ENCODE measurements around the gene EPYC.

EPYC gene

DNA sequence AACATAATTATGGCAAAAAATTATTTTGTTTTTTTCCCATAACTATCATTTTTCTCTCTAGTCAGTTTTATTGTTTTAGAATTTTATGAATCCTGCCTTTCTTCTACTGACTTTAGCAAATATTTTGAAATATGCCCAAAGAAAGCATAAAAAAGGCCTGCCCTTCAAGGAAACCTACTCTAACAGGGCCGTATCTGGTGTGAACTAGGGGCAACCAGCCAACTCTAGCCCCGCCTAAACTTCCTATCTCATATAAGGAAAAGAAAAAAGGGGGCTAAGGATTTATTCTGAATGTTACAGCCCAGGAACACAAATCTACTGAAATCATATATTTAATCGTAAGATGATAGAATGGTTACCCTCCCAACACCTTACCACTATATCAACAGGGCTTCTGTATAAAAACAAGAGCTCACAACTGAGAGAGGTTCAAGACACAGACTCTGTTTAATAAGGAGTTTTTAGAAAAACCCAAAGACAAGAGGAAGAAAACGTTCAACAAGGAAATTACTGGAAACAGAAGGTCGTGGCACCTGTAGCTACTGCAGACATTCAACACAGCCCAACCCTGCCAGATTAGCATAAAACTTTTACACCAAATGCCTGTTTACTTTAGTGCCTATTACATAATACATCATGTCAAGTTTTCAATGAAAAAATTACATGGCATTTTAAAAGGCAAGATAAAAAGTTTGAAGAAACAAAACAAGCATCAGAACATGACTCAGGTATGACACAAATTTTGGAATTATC lies 12.9 kb upstream of the EPYC start:
- Histone ChIP-seq H3K27me3 (ENCODE audit: control insufficient read depth, insufficient read depth, low read length) (no peaks in the 10 kb centered on the region), H3K9ac (ENCODE audit: low read length) (no peak overlapping the region), H3K4me1 (ENCODE audit: control insufficient read depth, low read depth, low read length) (no peaks in the 10 kb centered on the region), H3K4me3 (ENCODE audit: low read length) (no peak overlapping the region), H3K9me3 (ENCODE audit: control insufficient read depth, low read depth, low read length) (no peaks in the 10 kb centered on the region), H3K36me3 (ENCODE audit: control insufficient read depth, low read depth, low read length) (no peaks in the 10 kb centered on the region), H3K27ac (ENCODE audit: low read length) (no peak overlapping the region)

DNA sequence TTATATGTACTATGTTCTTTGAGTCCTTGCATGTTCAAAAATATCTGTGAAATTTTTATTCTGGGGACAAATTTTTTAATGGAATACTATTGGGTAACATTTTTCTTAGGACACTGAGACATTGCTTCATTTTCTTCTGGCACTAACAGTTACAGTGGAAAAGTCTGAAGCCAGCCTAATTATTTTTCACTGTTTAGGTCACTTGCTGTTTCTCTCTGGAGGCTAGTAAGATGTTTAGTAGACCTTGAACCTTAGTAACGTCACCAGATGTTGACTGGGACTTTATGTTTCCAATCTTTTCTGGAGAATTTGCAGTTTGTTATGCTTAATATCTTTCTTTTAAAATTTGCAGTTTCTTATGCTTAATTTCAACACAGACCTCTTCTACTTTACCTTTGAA lies 12.3 kb upstream of the EPYC start:
- Histone ChIP-seq H3K4me1 (ENCODE audit: control insufficient read depth, low read depth, low read length) (no peaks in the 10 kb centered on the region), H3K27ac (ENCODE audit: low read length) (no peak overlapping the region), H3K9ac (ENCODE audit: low read length) (no peak overlapping the region), H3K27me3 (ENCODE audit: control insufficient read depth, insufficient read depth, low read length) (no peaks in the 10 kb centered on the region), H3K36me3 (ENCODE audit: control insufficient read depth, low read depth, low read length) (no peaks in the 10 kb centered on the region), H3K4me3 (ENCODE audit: low read length) (no peak overlapping the region), H3K9me3 (ENCODE audit: control insufficient read depth, low read depth, low read length) (no peaks in the 10 kb centered on the region)

DNA sequence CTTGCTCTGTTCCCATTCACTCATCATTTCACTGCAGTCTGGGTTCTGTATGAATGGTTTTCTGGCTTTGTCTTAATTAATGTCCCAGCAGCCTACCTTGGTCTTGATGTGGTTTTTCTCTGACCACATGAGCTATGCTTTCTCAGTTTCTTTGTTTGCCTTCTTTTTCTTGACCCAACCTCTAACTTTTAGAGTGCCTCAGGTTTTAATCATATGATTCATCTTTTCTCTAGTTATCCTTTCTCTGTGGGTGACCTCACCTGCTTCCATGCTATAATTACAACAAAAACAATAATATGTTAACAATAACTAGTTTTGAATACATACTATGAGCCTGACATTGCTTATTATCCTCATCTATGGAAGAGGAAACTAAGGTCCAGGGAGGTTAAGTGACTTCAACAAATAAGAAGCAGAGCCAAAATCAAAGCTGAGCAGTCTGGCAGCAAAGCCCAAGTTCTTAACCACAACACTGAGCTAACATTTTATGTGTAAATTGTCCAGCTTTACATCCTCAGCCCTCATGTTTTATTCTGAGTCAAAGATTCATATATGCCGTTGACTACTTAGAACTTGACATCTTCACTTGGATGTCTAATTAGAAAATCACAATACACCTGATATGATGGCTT lies 4.7 kb upstream of the EPYC start:
- Histone ChIP-seq H3K9me3 (ENCODE audit: control insufficient read depth, low read depth, low read length) (no peaks in the 10 kb centered on the region), H3K4me1 (ENCODE audit: control insufficient read depth, low read depth, low read length) (no peaks in the 10 kb centered on the region), H3K9ac (ENCODE audit: low read length) (no peak overlapping the region), H3K27ac (ENCODE audit: low read length) (no peak overlapping the region), H3K36me3 (ENCODE audit: control insufficient read depth, low read depth, low read length) (no peaks in the 10 kb centered on the region), H3K4me3 (ENCODE audit: low read length) (no peak overlapping the region), H3K27me3 (ENCODE audit: control insufficient read depth, insufficient read depth, low read length) (no peaks in the 10 kb centered on the region)

DNA sequence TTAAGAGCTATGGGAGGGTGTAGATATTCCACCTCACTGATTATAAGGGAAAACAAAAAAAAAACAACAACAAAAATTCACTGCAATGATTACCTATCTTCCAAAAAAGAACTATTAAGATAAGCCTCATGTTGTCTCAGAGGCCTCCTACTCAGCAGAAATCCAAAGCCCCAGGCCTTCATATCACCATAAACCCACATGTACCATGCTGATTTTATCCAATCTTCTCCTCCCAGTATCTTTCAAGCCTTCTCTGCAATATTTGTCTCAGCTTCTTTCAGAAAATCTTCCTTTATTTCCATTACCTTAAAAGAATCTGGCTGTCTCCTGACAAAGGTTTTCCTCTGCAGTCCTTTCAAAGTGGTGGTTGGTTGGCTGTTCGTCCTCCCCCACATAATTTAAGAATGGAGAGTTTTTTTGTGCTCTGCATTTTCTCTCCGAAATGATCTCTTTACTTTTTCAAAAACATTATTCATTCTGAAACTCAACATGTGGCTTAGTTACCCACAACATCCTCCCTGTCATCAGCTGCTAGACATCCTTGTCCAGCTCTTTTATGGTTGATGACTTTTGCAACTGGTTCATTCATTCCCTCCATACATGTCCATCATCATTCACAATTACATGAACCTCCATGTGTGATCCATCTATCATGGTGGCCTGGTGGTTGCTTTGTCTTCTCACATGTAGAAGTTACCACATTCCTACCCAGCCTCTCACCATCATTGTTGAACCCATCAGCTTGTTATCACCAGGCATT lies 2.9 kb upstream of the EPYC start:
- Histone ChIP-seq H3K4me1 (ENCODE audit: control insufficient read depth, low read depth, low read length) (no peaks in the 10 kb centered on the region), H3K9ac (ENCODE audit: low read length) (no peak overlapping the region), H3K36me3 (ENCODE audit: control insufficient read depth, low read depth, low read length) (no peaks in the 10 kb centered on the region), H3K27ac (ENCODE audit: low read length) (no peak overlapping the region), H3K9me3 (ENCODE audit: control insufficient read depth, low read depth, low read length) (no peaks in the 10 kb centered on the region), H3K27me3 (ENCODE audit: control insufficient read depth, insufficient read depth, low read length) (no peaks in the 10 kb centered on the region), H3K4me3 (ENCODE audit: low read length) (no peak overlapping the region)

DNA sequence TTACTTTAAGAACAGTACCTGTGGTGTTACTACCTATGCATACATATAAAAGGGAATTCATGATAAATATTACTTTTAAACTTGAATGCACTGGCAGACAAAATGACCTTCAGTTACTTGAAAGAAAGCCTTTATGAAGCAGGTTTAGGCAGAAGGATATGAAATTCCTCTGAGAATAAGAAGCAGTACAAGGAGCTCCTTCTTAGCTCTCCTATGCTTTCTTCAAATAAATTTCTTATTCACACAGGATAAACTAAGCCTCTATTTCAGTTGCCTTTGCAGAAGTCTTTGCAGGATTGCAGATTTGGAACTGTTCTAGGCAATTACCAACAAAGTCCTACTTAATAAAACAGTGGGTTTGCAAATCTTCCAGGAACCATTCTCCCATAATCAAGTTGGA lies 1.0 kb downstream of the EPYC start:
- H3K27ac ChIP-seq (ENCODE audit: low read length): no peak overlapping the region
- H3K27me3 ChIP-seq (ENCODE audit: control insufficient read depth, insufficient read depth, low read length): no peaks in the 10 kb centered on the region
- no peak overlapping the region for H3K9ac ChIP-seq (ENCODE audit: low read length)
- no peaks in the 10 kb centered on the region for H3K36me3 ChIP-seq (ENCODE audit: control insufficient read depth, low read depth, low read length)
- H3K4me1 ChIP-seq (ENCODE audit: control insufficient read depth, low read depth, low read length): no peaks in the 10 kb centered on the region
- no peaks in the 10 kb centered on the region for H3K9me3 ChIP-seq (ENCODE audit: control insufficient read depth, low read depth, low read length)
- no peak overlapping the region for H3K4me3 ChIP-seq (ENCODE audit: low read length)

DNA sequence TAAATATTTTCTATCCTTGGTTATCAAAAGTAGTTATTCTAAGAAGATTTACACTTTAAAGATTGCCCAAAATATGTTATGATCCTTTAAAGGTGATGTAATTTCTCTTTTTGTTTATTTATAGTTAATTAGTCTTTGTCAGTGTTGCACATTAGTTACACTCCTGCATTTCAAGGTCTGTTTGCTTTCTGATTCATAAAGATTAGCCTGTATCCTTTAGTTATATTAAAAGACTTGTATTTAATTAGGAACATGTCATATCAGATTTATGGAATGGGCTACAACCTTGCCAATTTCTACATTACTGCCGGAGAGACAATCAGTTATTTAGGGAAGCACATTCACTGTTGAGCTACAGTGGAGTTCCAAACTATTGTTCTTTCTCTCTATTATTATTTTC lies 3.5 kb downstream of the EPYC start:
- Histone ChIP-seq H3K27me3 (ENCODE audit: control insufficient read depth, insufficient read depth, low read length) (no peaks in the 10 kb centered on the region), H3K27ac (ENCODE audit: low read length) (no peak overlapping the region), H3K9me3 (ENCODE audit: control insufficient read depth, low read depth, low read length) (no peaks in the 10 kb centered on the region), H3K9ac (ENCODE audit: low read length) (no peak overlapping the region), H3K4me1 (ENCODE audit: control insufficient read depth, low read depth, low read length) (no peaks in the 10 kb centered on the region), H3K36me3 (ENCODE audit: control insufficient read depth, low read depth, low read length) (no peaks in the 10 kb centered on the region), H3K4me3 (ENCODE audit: low read length) (no peak overlapping the region)

DNA sequence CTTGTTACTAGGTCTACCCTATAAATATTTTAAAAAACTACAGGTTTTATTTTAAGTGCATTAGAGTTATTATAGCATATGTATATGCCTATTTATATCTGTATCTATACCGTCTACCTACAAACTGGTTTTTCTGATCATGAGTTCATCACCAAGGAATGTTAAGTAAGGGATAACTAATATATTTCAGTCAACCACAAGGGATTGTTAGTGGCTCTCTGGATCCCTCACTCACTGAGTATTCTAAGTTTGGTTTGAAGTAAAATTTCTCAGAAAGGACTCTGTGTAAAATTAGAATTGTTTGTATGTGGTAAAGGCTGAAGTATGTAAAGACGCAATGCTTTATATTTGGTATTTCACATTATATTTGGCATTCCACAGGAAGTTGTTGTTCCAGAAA lies 4.8 kb downstream of the EPYC start:
- no peaks in the 10 kb centered on the region for H3K9me3 ChIP-seq (ENCODE audit: control insufficient read depth, low read depth, low read length)
- H3K27me3 ChIP-seq (ENCODE audit: control insufficient read depth, insufficient read depth, low read length): no peaks in the 10 kb centered on the region
- no peak overlapping the region for H3K4me3 ChIP-seq (ENCODE audit: low read length)
- H3K4me1 ChIP-seq (ENCODE audit: control insufficient read depth, low read depth, low read length): no peaks in the 10 kb centered on the region
- H3K36me3 ChIP-seq (ENCODE audit: control insufficient read depth, low read depth, low read length): no peaks in the 10 kb centered on the region
- no peak overlapping the region for H3K9ac ChIP-seq (ENCODE audit: low read length)
- H3K27ac ChIP-seq (ENCODE audit: low read length): no peak overlapping the region

DNA sequence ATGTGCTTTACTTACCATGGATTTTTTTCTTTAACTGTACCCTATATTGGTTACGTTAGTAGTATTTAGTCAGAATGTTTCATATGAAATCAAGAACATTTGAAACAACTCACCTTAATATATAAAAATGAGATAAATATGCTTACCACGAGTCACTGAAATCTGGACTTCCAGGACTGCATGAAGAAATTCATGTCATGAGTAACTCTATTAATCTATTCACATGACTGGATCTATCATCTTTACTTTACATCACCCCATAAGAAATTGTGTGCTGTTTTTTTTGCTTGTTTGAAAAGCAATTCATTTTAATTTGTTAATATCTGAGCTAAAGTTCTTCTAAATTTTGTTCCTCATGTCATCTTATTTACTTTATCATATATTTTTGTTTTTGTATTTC lies 5.2 kb downstream of the EPYC start:
- H3K36me3 ChIP-seq (ENCODE audit: control insufficient read depth, low read depth, low read length): no peaks in the 10 kb centered on the region
- H3K9ac ChIP-seq (ENCODE audit: low read length): no peak overlapping the region
- H3K9me3 ChIP-seq (ENCODE audit: control insufficient read depth, low read depth, low read length): no peaks in the 10 kb centered on the region
- no peaks in the 10 kb centered on the region for H3K27me3 ChIP-seq (ENCODE audit: control insufficient read depth, insufficient read depth, low read length)
- H3K4me1 ChIP-seq (ENCODE audit: control insufficient read depth, low read depth, low read length): no peaks in the 10 kb centered on the region
- H3K4me3 ChIP-seq (ENCODE audit: low read length): no peak overlapping the region
- H3K27ac ChIP-seq (ENCODE audit: low read length): no peak overlapping the region

DNA sequence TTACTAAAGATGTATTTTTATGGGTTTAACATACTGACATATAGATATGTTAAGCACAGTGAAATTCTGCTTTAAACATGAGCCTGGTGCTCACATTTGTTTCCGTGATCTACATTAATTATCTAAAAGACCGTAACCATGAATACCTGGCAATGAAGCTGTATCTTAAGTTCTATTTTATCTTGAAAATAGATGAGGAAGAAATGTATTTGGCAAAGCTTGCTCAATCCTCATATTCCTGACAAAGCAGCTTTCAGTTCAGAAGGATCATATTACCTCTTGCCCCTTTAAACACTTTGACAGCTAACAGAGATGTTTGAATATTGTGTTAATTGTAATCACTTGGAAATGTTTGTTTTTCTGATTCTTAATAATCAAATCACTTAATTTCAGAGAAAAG lies 9.8 kb downstream of the EPYC start:
- no peak overlapping the region for H3K4me3 ChIP-seq (ENCODE audit: low read length)
- H3K9me3 ChIP-seq (ENCODE audit: control insufficient read depth, low read depth, low read length): peaks cover 6% of the 10 kb centered on the region
- no peak overlapping the region for H3K27ac ChIP-seq (ENCODE audit: low read length)
- H3K27me3 ChIP-seq (ENCODE audit: control insufficient read depth, insufficient read depth, low read length): no peaks in the 10 kb centered on the region
- H3K4me1 ChIP-seq (ENCODE audit: control insufficient read depth, low read depth, low read length): no peaks in the 10 kb centered on the region
- H3K36me3 ChIP-seq (ENCODE audit: control insufficient read depth, low read depth, low read length): no peaks in the 10 kb centered on the region
- no peak overlapping the region for H3K9ac ChIP-seq (ENCODE audit: low read length)

DNA sequence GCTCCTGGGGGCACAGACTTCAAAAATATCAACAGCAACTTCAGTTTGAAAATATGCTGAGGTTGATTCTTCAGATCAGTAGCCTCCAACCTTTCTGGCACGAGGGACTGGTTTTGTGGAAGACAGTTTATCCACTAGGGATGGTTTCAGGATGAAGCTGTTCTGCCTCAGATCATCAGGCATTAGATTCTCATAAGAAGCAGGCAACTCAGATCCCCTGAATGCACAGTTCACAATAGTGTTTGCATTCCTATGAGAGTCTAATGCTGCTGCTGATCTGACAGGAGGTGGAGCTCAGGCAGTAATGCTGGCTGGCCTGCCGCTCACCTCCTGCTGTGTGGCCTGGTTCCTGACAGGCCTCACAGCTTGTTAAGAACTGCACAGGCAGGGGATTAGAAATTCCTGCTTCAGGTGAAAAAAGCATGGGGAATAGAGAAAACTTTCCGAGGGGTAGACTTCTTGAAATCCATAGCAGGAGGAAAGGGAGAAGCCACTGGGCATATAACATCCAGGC lies 12.8 kb downstream of the EPYC start:
- Histone ChIP-seq H3K4me3 (ENCODE audit: low read length) (no peak overlapping the region), H3K27ac (ENCODE audit: low read length) (no peak overlapping the region), H3K36me3 (ENCODE audit: control insufficient read depth, low read depth, low read length) (no peaks in the 10 kb centered on the region), H3K4me1 (ENCODE audit: control insufficient read depth, low read depth, low read length) (no peaks in the 10 kb centered on the region), H3K27me3 (ENCODE audit: control insufficient read depth, insufficient read depth, low read length) (no peaks in the 10 kb centered on the region), H3K9me3 (ENCODE audit: control insufficient read depth, low read depth, low read length) (peaks cover 6% of the 10 kb centered on the region), H3K9ac (ENCODE audit: low read length) (no peak overlapping the region)

DNA sequence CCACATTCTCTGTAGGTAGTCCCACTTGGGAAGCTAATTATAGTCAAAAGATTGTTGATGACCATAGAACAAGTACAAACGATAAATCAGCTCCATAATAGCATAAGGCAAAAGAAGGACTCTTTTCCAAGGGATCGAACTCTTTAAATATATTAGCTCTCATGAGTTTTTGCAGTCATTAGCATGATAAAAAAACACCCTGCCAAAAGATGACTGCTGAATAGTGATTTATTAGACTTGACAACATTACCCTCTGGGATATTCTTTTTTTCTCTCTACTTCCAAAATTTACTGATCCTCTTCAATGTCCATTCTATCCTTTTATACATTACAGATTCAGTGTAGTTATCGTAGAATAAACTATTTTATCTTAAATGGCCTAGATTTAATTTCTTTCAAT lies 14.2 kb downstream of the EPYC start:
- H3K27me3 ChIP-seq (ENCODE audit: control insufficient read depth, insufficient read depth, low read length): peaks cover 8% of the 10 kb centered on the region
- H3K9me3 ChIP-seq (ENCODE audit: control insufficient read depth, low read depth, low read length): peaks cover 6% of the 10 kb centered on the region
- no peaks in the 10 kb centered on the region for H3K4me1 ChIP-seq (ENCODE audit: control insufficient read depth, low read depth, low read length)

More for the DNA sequence above, 14.2 kb downstream of the EPYC start:
- H3K27ac ChIP-seq (ENCODE audit: low read length): no peak overlapping the region
- H3K9ac ChIP-seq (ENCODE audit: low read length): no peak overlapping the region
- H3K4me3 ChIP-seq (ENCODE audit: low read length): no peak overlapping the region
- H3K36me3 ChIP-seq (ENCODE audit: control insufficient read depth, low read depth, low read length): no peaks in the 10 kb centered on the region

Measured in iPS-18a (cell line).